Measurements from ENCODE around the gene POU3F1. TPM values are rescaled to one million over a fixed set of nuclear protein-coding genes. Genes with fewer than 3 reads are reported as not detected.

POU3F1 gene
- total and polyA plus RNA-seq, 10 of the 15 experiments (the other 5 are each of a cell fraction or from before 2014, with no cell fraction given), result 0.04 to 0.53 (median 0.10) TPM; not detected in 3

GRCh38 chr1:38034871-38035270 lies 11.7 kb downstream of the POU3F1 start:
- CTCF ChIA-PET, result interaction anchor here (2.1 kb wide), 1 partner anchor 37 kb away, joined by 11 read pairs; no protein-coding TSS in a partner anchor
- in situ Hi-C loops (cut with MboI), result loop anchor here (25.0 kb wide), 1 partner anchor 552 kb away; no protein-coding TSS in a partner anchor

More at GRCh38 chr1:38034871-38035270, 11.7 kb downstream of the POU3F1 start:
- ATAC-seq (no peak), DNase-seq (ENCODE audit: low read depth, low spot score) (no peak), FAIRE-seq (no peak)
- SMC1A ChIA-PET (ENCODE audit: uncharacterized antibody, unreplicated experiment), result interaction anchor here (1.0 kb wide), 1 partner anchor 108 kb away, joined by 3 read pairs; no protein-coding TSS in a partner anchor
- Histone ChIP-seq H3K27ac (ENCODE audit: control insufficient read depth, insufficient read depth) (no peak overlapping the region), H3K27me3 (replicated peaks in 1 of 2; ENCODE audit: control insufficient read depth in 2 of 2, insufficient read depth in 2 of 2, low read length in 1 of 2) (no peaks in the 10 kb centered on the region), H2AFZ (ENCODE audit: control insufficient read depth, low read depth, low read length) (no peak overlapping the region), H3K36me3 (ENCODE audit: control insufficient read depth in 2 of 2, insufficient read depth in 2 of 2, low read length in 1 of 2) (no peaks in the 10 kb centered on the region), H4K20me1 (ENCODE audit: control insufficient read depth, insufficient read depth) (no peaks in the 10 kb centered on the region), H3K9me3 (replicated peaks; ENCODE audit: control insufficient read depth, insufficient read depth, low read length) (no peaks in the 10 kb centered on the region), H3K4me1 (ENCODE audit: control insufficient read depth, insufficient read depth, low read length) (peaks cover 17% of the 10 kb centered on the region), H3K4me2 (ENCODE audit: control insufficient read depth, insufficient read depth) (no peak overlapping the region), H3K9ac (ENCODE audit: control insufficient read depth, insufficient read depth, low read length) (no peak overlapping the region), H3K4me3 (no peak overlapping the region), H3K79me2 (ENCODE audit: control insufficient read depth, insufficient read depth, low read length) (no peaks in the 10 kb centered on the region)
- intact Hi-C loops (cut with micrococcal nuclease; ENCODE audit: unreplicated experiment), result no loop called here
- 91% methylated on average over 13 of the region's 13 CpGs for WGBS (ENCODE audit: insufficient coverage, insufficient replicate concordance, low lambda C conversion rate, missing lambda C conversion rate)
- no peak for TF ChIP-seq TAF1 (IDR thresholded peaks at IDR 0.05; ENCODE audit: borderline replicate concordance, low read depth, low read length)
- TF ChIP-seq EGR1 (IDR thresholded peaks at IDR 0.05; ENCODE audit: borderline replicate concordance in 1 of 2, low read depth in 2 of 2, low read length in 2 of 2), result no peak
- TF ChIP-seq RELB (IDR thresholded peaks at IDR 0.05; ENCODE audit: low read depth), result no peak
- TF ChIP-seq ZBTB40 (IDR thresholded peaks at IDR 0.05; ENCODE audit: borderline replicate concordance), result no peak
- TF ChIP-seq SKIL (IDR thresholded peaks at IDR 0.05; ENCODE audit: low read depth, poor library complexity, severe bottlenecking), result no peak
- RAD21 ChIA-PET (ENCODE audit: unreplicated experiment), result interaction anchor here (1.8 kb wide), 1 partner anchor 37 kb away, joined by 6 read pairs; no protein-coding TSS in a partner anchor
- POLR2A ChIA-PET, result no interaction called here
- BruUV-seq (replicated peaks), result no TSS peak

All from GM12878 (cell line).